SJSA1 (cell line): ENCODE results near the gene LTBP2. TPM values are rescaled to one million over a fixed set of nuclear protein-coding genes. Genes with fewer than 3 reads are reported as not detected.
"Not testable (repeated sequence)": the region's sequence is repeated elsewhere in the genome, so short reads cannot be mapped to it uniquely, and the experiment has no call there.

ENCODE experiments used
- DNase-seq, 2 experiments: peaks; one replicate each; pipeline ENCODE4 v3.0.0-alpha.2; 2015 to 2020; ENCODE audit warnings: low spot score in 2 of 2, low read depth in 1 of 2
- H3K27ac ChIP-seq: fragments of 250-450 bp; sonication (Bioruptor Pico); 2 replicates; pipeline ENCODE4 v1.5.1; 2020; ENCODE audit warnings: mild to moderate bottlenecking, moderate library complexity
- H3K27me3 ChIP-seq: fragments of 250-450 bp; sonication (Bioruptor Pico); replicated peaks from 2 replicates; pipeline ENCODE4 v1.5.1; 2020; ENCODE audit warnings: mild to moderate bottlenecking, moderate library complexity
- H3K36me3 ChIP-seq: fragments of 250-450 bp; sonication (Bioruptor Pico); 2 replicates; pipeline ENCODE4 v1.5.1; 2020; ENCODE audit warnings: mild to moderate bottlenecking
- H3K4me1 ChIP-seq: fragments of 250-450 bp; sonication (Bioruptor Pico); replicated peaks from 2 replicates; pipeline ENCODE4 v1.6.1; 2021; ENCODE audit warnings: mild to moderate bottlenecking
- H3K4me3 ChIP-seq: fragments of 250-450 bp; sonication (Bioruptor Pico); 2 replicates; pipeline ENCODE4 v1.5.1; 2020; ENCODE audit warnings: mild to moderate bottlenecking
- H3K9me3 ChIP-seq: fragments of 250-450 bp; sonication (Bioruptor Pico); replicated peaks from 2 replicates; pipeline ENCODE4 v1.5.1; 2020; ENCODE audit warnings: mild to moderate bottlenecking
- total RNA-seq: library from RNA; depleted of rRNA; stranded (reverse); fragments of >200 nt; shearing (Covaris generic); gene quantifications from 2 replicates; pipeline ENCODE4 v1.2.3, GENCODE V29; 2014

Gene LTBP2
- total RNA-seq, 1 experiment from 2014 or later = 2.2 TPM

- no peak for DNase-seq
- Histone ChIP-seq H3K9me3 (no peaks in the 10 kb centered on the region), H3K4me1 (peaks cover 15% of the 10 kb centered on the region), H3K4me3 (no peak overlapping the region), H3K36me3 (no peaks in the 10 kb centered on the region), H3K27ac (no peak overlapping the region), H3K27me3 (no peaks in the 10 kb centered on the region)
These were observed 62.4 kb downstream of the LTBP2 start for GRCh38 chr14:74549588-74549987.

GRCh38 chr14:74548881-74549280 is 63.2 kb downstream of the LTBP2 start:
- Histone ChIP-seq H3K9me3 (no peaks in the 10 kb centered on the region), H3K27ac (no peak overlapping the region), H3K36me3 (no peaks in the 10 kb centered on the region), H3K4me1 (peaks cover 15% of the 10 kb centered on the region), H3K27me3 (no peaks in the 10 kb centered on the region), H3K4me3 (no peak overlapping the region)
- no peak for DNase-seq

- Histone ChIP-seq H3K36me3 (no peaks in the 10 kb centered on the region), H3K27me3 (no peaks in the 10 kb centered on the region), H3K4me3 (no peak overlapping the region), H3K9me3 (no peaks in the 10 kb centered on the region), H3K4me1 (peaks cover 15% of the 10 kb centered on the region), H3K27ac (no peak overlapping the region)
- DNase-seq = no peak
These were observed 64.6 kb downstream of the LTBP2 start for GRCh38 chr14:74547331-74547927.

GRCh38 chr14:74546416-74546815 is 65.6 kb downstream of the LTBP2 start:
- peak; percentile 48 to 52 for DNase-seq
- no peak overlapping the region for H3K4me3 ChIP-seq
- H3K4me1 ChIP-seq = peaks cover 15% of the 10 kb centered on the region
- H3K36me3 ChIP-seq = no peaks in the 10 kb centered on the region
- H3K9me3 ChIP-seq = no peaks in the 10 kb centered on the region
- H3K27me3 ChIP-seq = no peaks in the 10 kb centered on the region
- H3K27ac ChIP-seq = no peak overlapping the region

- H3K36me3 ChIP-seq = no peaks in the 10 kb centered on the region
- peaks cover 15% of the 10 kb centered on the region for H3K4me1 ChIP-seq
These were observed 66.7 kb downstream of the LTBP2 start for GRCh38 chr14:74545386-74545785.

GRCh38 chr14:74543771-74544438 is 68.1 kb downstream of the LTBP2 start:
- no peak for DNase-seq
- H3K4me1 ChIP-seq = peaks cover 15% of the 10 kb centered on the region

More at GRCh38 chr14:74545386-74545785, 66.7 kb downstream of the LTBP2 start:
- Histone ChIP-seq H3K27ac (no peak overlapping the region), H3K9me3 (no peaks in the 10 kb centered on the region), H3K4me3 (no peak overlapping the region), H3K27me3 (no peaks in the 10 kb centered on the region)
- no peak for DNase-seq

GRCh38 chr14:74542056-74542685 is 69.9 kb downstream of the LTBP2 start:
- H3K9me3 ChIP-seq = no peaks in the 10 kb centered on the region
- no peak for DNase-seq
- H3K4me1 ChIP-seq = peaks cover 15% of the 10 kb centered on the region
- no peaks in the 10 kb centered on the region for H3K36me3 ChIP-seq
- no peak overlapping the region for H3K27ac ChIP-seq
- no peaks in the 10 kb centered on the region for H3K27me3 ChIP-seq
- no peak overlapping the region for H3K4me3 ChIP-seq

More at GRCh38 chr14:74543771-74544438, 68.1 kb downstream of the LTBP2 start:
- Histone ChIP-seq H3K27me3 (no peaks in the 10 kb centered on the region), H3K36me3 (no peaks in the 10 kb centered on the region), H3K9me3 (no peaks in the 10 kb centered on the region), H3K27ac (no peak overlapping the region), H3K4me3 (no peak overlapping the region)

- Histone ChIP-seq H3K27me3 (no peaks in the 10 kb centered on the region), H3K36me3 (no peaks in the 10 kb centered on the region), H3K9me3 (no peaks in the 10 kb centered on the region), H3K4me3 (no peak overlapping the region), H3K27ac (no peak overlapping the region), H3K4me1 (peaks cover 6% of the 10 kb centered on the region)
- DNase-seq = no peak
These were observed 70.8 kb downstream of the LTBP2 start for GRCh38 chr14:74541225-74541624.

GRCh38 chr14:74539503-74539902 is 72.5 kb downstream of the LTBP2 start:
- no peaks in the 10 kb centered on the region for H3K4me1 ChIP-seq
- no peak for DNase-seq
- H3K36me3 ChIP-seq = no peaks in the 10 kb centered on the region
- H3K9me3 ChIP-seq = no peaks in the 10 kb centered on the region
- H3K4me3 ChIP-seq = no peak overlapping the region
- no peaks in the 10 kb centered on the region for H3K27me3 ChIP-seq
- H3K27ac ChIP-seq = no peak overlapping the region

- no peaks in the 10 kb centered on the region for H3K4me1 ChIP-seq
- H3K27me3 ChIP-seq = no peaks in the 10 kb centered on the region
- H3K36me3 ChIP-seq = no peaks in the 10 kb centered on the region
- no peak overlapping the region for H3K4me3 ChIP-seq
- H3K9me3 ChIP-seq = no peaks in the 10 kb centered on the region
- DNase-seq = no peak
- no peak overlapping the region for H3K27ac ChIP-seq
These were observed 73.3 kb downstream of the LTBP2 start for GRCh38 chr14:74538411-74539391.

GRCh38 chr14:74536336-74536735 is 75.7 kb downstream of the LTBP2 start:
- not testable (repeated sequence) for H3K27me3 ChIP-seq, H3K9me3 ChIP-seq, H3K4me1 ChIP-seq, DNase-seq, H3K4me3 ChIP-seq, H3K36me3 ChIP-seq, H3K27ac ChIP-seq

GRCh38 chr14:74535756-74536325 is 76.2 kb downstream of the LTBP2 start:
- Histone ChIP-seq H3K4me3 (no peak overlapping the region), H3K36me3 (no peaks in the 10 kb centered on the region), H3K9me3 (no peaks in the 10 kb centered on the region), H3K27me3 (no peaks in the 10 kb centered on the region), H3K4me1 (peaks cover 5% of the 10 kb centered on the region), H3K27ac (no peak overlapping the region)
- no peak for DNase-seq

- H3K4me1 ChIP-seq = peaks cover 5% of the 10 kb centered on the region
- H3K36me3 ChIP-seq = no peaks in the 10 kb centered on the region
- no peak for DNase-seq
- no peak overlapping the region for H3K4me3 ChIP-seq
- no peaks in the 10 kb centered on the region for H3K9me3 ChIP-seq
- no peaks in the 10 kb centered on the region for H3K27me3 ChIP-seq
- H3K27ac ChIP-seq = no peak overlapping the region
These were observed 78.5 kb downstream of the LTBP2 start for GRCh38 chr14:74533576-74533975.
